Uterus (tissue), 2 donors: ENCODE measurements around the gene DGCR6.
"Not testable (repeated sequence)": the region's sequence is repeated elsewhere in the genome, so short reads cannot be mapped to it uniquely, and the experiment has no call there.

Experiments used
- POLR2A ChIP-seq, 2 donors: fragments of 450-650 bp; IDR thresholded peaks; one replicate each; pipeline ENCODE4 v1.6.1; 2016; ENCODE audit warnings: antibody characterized with exemption in 2 of 2, mild to moderate bottlenecking in 1 of 2, moderate library complexity in 1 of 2
- TF ChIP-seq, protein P1 (sequence below), 4 experiments: fragments of 200-600 bp in 2 of 4; fragments of 450-650 bp in 2 of 4; sonication (generic) in 2 of 4; IDR thresholded peaks; one replicate each; pipeline ENCODE4 v1.5.1; 2016 to 2019; ENCODE audit warnings: antibody characterized with exemption in 4 of 4, mild to moderate bottlenecking in 2 of 4, moderate library complexity in 1 of 4

GRCh38 chr22:18954303-18954989 lies 48.3 kb downstream of the DGCR6 start:
- TF ChIP-seq, protein P1, sequence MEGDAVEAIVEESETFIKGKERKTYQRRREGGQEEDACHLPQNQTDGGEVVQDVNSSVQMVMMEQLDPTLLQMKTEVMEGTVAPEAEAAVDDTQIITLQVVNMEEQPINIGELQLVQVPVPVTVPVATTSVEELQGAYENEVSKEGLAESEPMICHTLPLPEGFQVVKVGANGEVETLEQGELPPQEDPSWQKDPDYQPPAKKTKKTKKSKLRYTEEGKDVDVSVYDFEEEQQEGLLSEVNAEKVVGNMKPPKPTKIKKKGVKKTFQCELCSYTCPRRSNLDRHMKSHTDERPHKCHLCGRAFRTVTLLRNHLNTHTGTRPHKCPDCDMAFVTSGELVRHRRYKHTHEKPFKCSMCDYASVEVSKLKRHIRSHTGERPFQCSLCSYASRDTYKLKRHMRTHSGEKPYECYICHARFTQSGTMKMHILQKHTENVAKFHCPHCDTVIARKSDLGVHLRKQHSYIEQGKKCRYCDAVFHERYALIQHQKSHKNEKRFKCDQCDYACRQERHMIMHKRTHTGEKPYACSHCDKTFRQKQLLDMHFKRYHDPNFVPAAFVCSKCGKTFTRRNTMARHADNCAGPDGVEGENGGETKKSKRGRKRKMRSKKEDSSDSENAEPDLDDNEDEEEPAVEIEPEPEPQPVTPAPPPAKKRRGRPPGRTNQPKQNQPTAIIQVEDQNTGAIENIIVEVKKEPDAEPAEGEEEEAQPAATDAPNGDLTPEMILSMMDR (IDR thresholded peaks at IDR 0.05): peak; percentile 63 to 78 (median 70)
- not testable (repeated sequence) for TF ChIP-seq POLR2A (IDR thresholded peaks at IDR 0.05)
